NOMO-1 treated with DMSO at 0.1 percent for 48 hours (cell line): ENCODE results near the gene ITGA8.
"Not testable (repeated sequence)": the region's sequence is repeated elsewhere in the genome, so short reads cannot be mapped to it uniquely, and the experiment has no call there.

ENCODE experiments used
- DNase-seq: peaks from one replicate; lab custom pipeline; 2025; ENCODE audit not compliant: unreplicated experiment; lab: John Stamatoyannopoulos, UW

ITGA8 gene

GRCh38 chr10:15719899-15720634 is at the start of gene ITGA8:
Gene ITGA8 (minus strand): TSS chr10:15719922. CDS start chr10:15719771, 151 bp downstream.
- DNase-seq, result no peak

- no peak for DNase-seq
Observed at GRCh38 chr10:15764892-15765454, 45.3 kb upstream of the ITGA8 start.

- no peak for DNase-seq
Observed at GRCh38 chr10:15763006-15763405, 43.3 kb upstream of the ITGA8 start.

GRCh38 chr10:15762239-15762638 is 42.5 kb upstream of the ITGA8 start:
- DNase-seq, result not testable (repeated sequence)

- not testable (repeated sequence) for DNase-seq
Observed at GRCh38 chr10:15761224-15761623, 41.5 kb upstream of the ITGA8 start.

GRCh38 chr10:15760681-15761080 is 41.0 kb upstream of the ITGA8 start:
- no peak for DNase-seq

- DNase-seq, result no peak
Observed at GRCh38 chr10:15759265-15759664, 39.5 kb upstream of the ITGA8 start.

GRCh38 chr10:15758618-15759017 is 38.9 kb upstream of the ITGA8 start:
- DNase-seq, result no peak

GRCh38 chr10:15754937-15755336 is 35.2 kb upstream of the ITGA8 start:
- DNase-seq, result no peak

- DNase-seq, result no peak
Observed at GRCh38 chr10:15751046-15751445, 31.3 kb upstream of the ITGA8 start.

GRCh38 chr10:15748126-15748525 is 28.4 kb upstream of the ITGA8 start:
- DNase-seq, result no peak

- no peak for DNase-seq
Observed at GRCh38 chr10:15747632-15748031, 27.9 kb upstream of the ITGA8 start.

GRCh38 chr10:15745751-15746150 is 26.0 kb upstream of the ITGA8 start:
- no peak for DNase-seq

GRCh38 chr10:15744217-15744865 is 24.6 kb upstream of the ITGA8 start:
- peak; percentile 42 for DNase-seq

- DNase-seq, result no peak
Observed at GRCh38 chr10:15743443-15743842, 23.7 kb upstream of the ITGA8 start.

GRCh38 chr10:15742836-15743235 is 23.1 kb upstream of the ITGA8 start:
- DNase-seq, result no peak

- DNase-seq, result no peak
Observed at GRCh38 chr10:15742102-15742501, 22.4 kb upstream of the ITGA8 start.

GRCh38 chr10:15741581-15741980 is 21.9 kb upstream of the ITGA8 start:
- DNase-seq, result no peak

GRCh38 chr10:15740261-15740660 is 20.5 kb upstream of the ITGA8 start:
- no peak for DNase-seq

- no peak for DNase-seq
Observed at GRCh38 chr10:15739254-15739970, 19.7 kb upstream of the ITGA8 start.

GRCh38 chr10:15738270-15738925 is 18.7 kb upstream of the ITGA8 start:
- DNase-seq, result no peak
